Measurements from ENCODE around the gene S100A9.
"Not testable (repeated sequence)": the region's sequence is repeated elsewhere in the genome, so short reads cannot be mapped to it uniquely, and the experiment has no call there.

S100A9 gene

DNA sequence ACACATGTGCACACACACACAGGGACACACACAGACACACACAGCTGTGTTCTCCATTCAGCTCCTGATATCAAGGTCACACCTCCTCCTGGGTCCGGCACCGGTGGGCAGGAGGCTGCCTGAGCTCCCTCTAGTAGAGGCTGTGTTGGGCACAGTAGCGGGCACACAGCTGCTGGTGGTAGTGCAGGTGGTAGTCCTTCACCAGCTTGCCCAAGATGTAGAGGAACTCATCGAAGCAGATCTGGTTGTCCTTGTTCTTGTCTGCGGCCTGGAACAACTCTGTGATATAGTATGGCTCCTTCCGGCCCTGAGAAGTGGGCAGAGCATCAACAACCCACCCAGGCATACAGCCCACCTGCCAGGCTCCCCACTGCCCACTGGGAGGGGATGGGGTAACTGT is 38.8 kb downstream of the S100A9 start:
- TF ChIP-seq ZNF274 (IDR thresholded peaks at IDR 0.05; ENCODE audit: low read depth, low read length), result no peak

DNA sequence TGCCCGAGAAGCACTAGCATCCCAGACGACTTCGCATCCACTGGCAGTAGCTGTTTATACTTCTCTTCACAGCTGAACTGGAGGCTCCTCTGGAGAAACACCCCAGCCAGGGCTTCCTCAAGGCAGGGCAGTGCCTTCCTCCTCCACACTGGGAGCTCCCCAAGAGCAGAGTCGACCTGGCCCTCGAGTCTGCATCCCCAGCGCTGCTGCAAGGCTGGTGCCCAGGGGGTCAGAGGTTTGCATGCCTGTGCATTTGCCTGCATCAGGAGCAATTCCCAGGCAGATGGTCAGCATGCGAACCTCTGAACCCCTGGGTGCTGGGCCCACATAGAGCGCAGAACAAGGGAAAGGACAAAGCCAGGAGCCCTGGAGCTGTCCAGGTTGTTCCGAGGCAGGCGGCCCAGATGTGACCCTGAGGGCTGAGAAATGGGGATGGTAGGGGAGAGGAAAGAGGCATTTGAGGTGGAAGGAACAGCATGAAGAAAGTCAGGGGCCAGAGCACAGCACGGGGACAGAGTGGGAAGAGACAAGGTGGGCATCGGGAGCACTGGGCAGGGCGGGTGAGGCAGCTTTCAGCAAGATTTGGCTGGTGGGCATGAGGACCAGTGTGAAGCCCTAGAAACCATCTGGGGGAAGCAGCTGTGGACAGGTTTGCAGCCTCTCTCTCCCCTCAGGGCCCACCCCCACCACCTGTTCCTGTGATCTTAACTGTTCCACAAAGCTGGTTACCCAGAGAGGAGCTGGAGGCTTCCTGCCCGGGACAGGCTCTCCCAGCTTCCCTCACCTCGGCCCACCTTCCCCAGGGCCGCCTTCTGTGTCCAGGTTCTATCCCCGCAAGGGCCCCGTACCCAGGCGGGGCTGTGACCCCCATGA is 39.6 kb downstream of the S100A9 start:
- TF ChIP-seq ZNF274 (IDR thresholded peaks at IDR 0.05; ENCODE audit: low read depth, low read length), result no peak
- no peak overlapping the region for H3K4me3 ChIP-seq (ENCODE audit: low read length)

More for the DNA sequence above, 38.8 kb downstream of the S100A9 start:
- H3K4me3 ChIP-seq (ENCODE audit: low read length), result no peak overlapping the region

DNA sequence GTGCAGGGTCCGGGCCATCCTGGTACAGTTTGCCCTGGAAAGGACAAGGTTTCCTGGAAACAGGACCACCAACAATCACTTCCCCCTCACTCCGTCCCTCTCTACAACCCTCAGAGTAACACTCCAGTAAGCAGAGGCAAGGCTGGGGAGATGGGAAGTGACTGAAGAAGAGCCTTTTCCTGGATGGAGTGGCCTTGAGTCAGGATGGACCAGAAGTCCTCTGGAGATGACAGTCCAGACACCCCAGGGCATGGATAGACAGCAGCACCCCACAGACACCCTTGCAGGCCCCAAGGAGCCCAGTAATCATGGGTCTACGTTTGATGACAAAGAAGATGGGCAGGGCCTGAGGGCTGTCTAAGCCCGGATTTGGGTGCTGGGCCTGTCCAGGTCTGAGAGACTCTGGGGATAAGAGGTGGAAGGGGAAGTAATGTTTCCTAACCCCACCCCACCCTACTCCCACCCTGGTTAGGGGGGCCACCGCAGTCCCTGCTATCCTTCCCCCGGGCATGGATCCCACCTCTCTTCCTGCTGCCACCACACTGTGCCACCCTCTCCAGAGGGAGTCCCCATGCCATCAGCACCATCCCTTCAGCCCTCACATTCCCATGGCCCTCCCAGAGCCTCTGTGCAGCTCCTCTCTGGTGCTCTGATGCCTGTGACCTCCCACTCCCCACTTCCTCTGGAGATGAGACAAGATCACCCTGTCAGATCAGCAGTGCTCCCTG is 40.4 kb downstream of the S100A9 start:
- no peak for TF ChIP-seq ZNF274 (IDR thresholded peaks at IDR 0.05; ENCODE audit: low read depth, low read length)
- no peak overlapping the region for H3K4me3 ChIP-seq (ENCODE audit: low read length)

DNA sequence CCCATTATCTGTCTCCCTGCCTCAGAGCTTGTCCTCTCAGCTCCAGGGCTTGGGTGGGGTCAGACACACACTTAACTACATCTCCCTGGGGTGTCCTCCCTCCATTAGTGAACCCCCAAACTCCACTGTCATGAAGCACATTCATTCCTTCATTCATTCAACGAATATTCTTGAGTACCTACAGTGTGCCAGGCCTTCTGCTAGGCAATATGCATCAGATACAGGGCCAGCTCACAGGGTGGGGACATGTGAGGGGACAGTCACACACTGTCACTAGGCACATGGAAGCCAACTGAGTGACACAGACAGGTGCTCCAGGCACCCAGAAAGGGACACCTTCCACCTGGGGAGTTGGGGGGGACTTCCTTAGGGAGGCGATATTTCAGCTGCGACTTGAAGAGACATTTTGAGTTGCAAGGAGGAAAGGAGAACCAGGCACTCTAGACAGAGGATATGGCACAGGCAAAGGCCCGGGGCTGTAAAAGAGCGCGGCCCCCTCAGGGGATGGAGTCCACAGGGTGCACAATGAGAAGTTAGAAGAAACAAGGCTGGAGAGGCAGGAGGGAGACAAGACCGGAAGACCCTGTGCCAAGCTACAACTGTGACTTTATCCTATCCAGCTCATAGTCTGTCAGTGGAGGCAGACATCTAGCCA is 41.9 kb downstream of the S100A9 start:
- no peak for TF ChIP-seq ZNF274 (IDR thresholded peaks at IDR 0.05; ENCODE audit: low read depth, low read length)
- no peak overlapping the region for H3K4me3 ChIP-seq (ENCODE audit: low read length)

DNA sequence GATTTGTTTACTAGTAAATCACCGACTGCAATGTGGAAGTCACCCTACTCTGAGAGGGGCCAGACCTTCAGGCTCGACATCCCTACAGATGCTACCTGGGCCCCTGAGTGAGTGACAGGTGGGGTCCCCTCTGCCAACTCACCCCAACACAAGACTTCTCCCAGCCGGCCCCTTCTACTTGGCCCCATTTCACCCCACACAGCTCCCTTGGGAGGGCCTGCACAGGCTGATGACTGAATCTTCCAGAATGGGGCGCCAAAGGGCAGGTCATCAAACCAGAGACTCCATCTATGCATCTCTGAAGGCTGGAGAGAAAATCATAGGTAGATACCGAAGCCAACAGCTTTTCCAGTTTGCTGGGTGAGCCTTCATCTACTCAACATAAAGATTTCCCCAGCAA is 42.6 kb downstream of the S100A9 start:
- H3K4me3 ChIP-seq (ENCODE audit: low read length), result no peak overlapping the region
- TF ChIP-seq ZNF274 (IDR thresholded peaks at IDR 0.05; ENCODE audit: low read depth, low read length), result no peak

DNA sequence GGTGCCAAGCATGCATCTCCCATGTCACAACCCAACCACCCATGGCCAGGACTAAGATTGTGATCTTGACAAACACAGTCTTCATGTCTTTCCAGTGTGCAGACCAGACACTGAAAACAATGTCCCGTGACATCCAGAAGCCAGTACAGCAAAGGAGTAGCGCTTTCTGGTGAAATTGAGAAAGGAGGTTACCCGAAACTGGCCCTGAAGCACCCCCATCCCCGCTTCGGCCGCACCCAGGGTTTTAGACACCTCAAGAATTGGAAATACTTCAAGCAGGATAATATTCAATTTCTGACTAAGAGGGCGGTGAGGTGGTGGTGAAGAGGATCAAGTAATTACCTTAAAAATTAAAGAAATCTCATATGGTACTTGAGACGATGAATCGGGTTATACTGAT is 43.8 kb downstream of the S100A9 start:
- TF ChIP-seq ZNF274 (IDR thresholded peaks at IDR 0.05; ENCODE audit: low read depth, low read length), result no peak
- H3K4me3 ChIP-seq (ENCODE audit: low read length), result no peak overlapping the region

DNA sequence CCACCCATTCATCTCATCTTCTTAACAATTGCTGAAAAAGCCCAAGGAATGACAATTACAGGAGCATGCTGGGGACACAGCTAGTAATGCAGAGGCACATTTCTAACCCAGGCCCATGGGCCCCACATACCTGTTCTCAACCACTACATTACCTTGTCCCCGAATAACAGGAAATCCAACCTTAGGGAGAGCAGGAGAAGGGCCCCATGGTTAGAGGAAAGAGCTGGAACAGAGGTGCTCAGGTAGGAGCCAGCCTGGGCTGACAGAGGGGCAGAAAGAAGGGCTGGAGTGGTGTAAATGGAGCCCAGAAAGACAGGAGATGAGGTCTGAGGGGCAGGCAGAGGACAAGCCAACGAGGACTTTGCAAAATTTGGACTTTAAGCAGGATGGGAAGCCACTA is 44.6 kb downstream of the S100A9 start:
- no peak for TF ChIP-seq ZNF274 (IDR thresholded peaks at IDR 0.05; ENCODE audit: low read depth, low read length)
- no peak overlapping the region for H3K4me3 ChIP-seq (ENCODE audit: low read length)

DNA sequence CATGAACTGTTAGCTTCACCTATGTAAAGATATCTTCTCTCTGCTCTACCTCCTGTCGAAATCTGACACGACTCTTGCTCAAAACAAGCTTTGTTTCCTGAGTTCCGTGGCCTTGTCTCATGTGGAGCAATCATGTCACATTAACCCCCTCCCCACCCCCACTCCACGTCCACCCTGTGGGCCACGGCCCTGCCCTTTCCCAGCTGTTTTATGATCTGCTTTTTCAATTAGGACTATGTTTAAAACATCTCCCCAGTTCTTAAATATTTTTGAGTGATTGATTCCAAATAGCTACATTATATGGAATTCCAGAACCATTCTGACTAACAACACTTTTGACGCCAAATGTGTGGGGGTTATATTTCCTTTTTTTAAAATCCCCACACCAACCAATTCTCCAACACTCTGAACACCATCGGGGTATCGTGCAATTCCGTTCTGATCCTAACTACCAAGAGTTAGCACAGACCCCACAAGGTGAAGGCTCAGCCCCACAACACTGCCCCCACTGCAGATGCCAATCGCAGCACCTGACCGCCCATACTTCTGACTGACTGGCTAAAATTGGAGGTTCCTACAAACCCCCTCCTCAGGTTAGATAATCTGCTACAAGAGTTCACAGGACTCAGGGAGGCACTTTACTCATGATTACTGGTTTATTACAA is 45.9 kb downstream of the S100A9 start:
- TF ChIP-seq ZNF274 (IDR thresholded peaks at IDR 0.05; ENCODE audit: low read depth, low read length), result no peak
- no peak overlapping the region for H3K4me3 ChIP-seq (ENCODE audit: low read length)

DNA sequence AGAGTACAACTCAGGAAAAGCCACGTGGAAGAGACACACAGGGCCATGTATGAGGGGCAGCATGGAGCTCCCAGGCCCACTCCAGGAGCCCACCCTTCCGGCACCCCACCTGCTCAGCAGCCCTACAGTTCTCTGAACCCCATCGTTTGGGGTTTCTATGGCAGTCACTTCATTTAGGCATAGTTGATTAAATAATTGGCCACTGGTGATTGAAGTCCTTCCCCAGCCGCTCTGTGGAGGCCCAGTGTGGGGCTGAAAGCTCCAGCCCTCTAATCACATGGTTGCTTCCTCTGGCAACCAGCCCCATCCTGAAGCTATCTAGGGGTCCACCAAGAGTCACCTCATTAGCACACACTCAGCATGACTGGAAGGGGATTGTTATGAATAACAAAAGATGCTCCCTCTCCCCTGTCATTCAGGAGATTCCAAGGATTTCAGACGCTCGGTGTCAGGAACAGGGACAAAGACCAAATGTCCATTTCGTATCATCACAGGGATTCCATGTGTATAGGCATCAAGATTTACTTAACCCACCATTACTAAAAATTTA is 46.5 kb downstream of the S100A9 start:
- no peak overlapping the region for H3K4me3 ChIP-seq (ENCODE audit: low read length)
- no peak for TF ChIP-seq ZNF274 (IDR thresholded peaks at IDR 0.05; ENCODE audit: low read depth, low read length)

DNA sequence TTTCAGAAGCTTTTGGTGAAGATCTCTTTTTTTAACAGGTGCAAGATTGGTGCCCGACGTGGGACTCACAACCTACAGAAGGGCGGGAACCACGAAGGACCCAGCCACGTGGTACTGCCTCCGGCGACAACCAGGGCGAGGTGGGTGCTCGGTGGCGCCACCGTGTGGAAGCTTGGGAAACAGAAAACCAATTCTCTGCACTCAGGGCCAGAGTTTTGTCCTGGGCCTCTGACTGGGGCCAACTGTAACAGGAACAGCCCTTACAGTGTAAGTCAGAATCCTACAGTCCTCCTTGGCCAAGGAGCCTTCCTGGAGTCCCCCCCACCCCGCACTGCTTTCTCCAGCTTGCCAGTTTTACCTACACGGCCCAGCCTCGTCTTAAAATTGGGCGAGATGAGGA is 47.1 kb downstream of the S100A9 start:
- no peak for TF ChIP-seq ZNF274 (IDR thresholded peaks at IDR 0.05; ENCODE audit: low read depth, low read length)
- no peak overlapping the region for H3K4me3 ChIP-seq (ENCODE audit: low read length)

DNA sequence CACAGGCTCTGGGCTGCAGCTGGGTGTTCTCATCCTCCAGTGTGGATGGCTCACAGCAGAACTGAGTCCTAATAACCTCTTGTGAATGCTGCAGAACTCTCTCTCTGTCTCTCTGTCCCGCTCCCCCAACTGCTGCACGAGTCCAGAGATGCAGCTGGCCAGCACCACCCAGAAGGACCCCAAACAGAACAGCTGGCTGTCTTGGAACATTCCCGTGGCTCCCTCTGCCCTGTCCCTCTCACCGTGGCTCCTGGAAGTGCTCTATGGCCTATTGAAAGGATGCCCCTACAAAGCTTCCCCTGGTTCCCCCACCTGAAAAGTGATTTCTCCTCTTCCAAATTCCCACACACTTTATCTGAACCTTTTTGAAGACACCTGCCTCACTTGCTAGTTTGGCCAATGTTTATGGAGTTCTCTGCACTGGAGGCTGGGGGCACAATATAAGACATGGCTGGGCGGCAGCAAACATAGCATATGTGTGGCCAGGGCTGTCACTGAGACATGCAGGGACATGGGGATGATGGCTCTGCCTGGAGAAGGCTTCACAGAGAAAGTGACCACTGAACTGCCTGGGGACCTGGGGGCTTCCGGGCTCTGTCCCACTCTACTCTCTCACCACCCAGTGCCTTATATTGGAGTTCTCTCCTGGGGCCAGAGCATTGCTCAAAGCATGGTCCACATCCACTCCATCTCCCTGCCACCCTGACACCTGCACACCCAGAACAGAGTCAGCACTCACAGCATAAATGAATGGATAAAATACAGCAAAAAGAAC is 48.4 kb downstream of the S100A9 start:
- H3K4me3 ChIP-seq (ENCODE audit: low read length), result not testable (repeated sequence)

DNA sequence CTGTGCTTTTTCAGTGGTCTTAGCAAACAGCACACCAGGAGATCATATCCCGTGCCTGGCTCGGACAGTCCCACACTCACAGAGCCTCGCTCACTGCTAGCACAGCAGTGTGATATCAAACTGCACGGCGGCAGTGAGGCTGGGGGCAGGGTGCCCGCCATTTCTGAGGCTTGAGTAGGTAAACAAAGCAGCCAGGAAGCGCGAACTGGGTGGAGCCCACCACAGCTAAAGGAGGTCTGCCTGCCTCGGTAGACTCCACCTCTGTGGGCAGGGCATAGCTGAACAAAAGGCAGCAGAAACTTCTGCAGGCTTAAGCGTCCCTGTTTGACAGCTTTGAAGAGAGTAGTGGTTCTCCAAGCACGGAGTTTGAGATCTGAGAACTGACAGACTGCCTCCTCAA is 49.6 kb downstream of the S100A9 start:
- H3K4me3 ChIP-seq (ENCODE audit: low read length), result not testable (repeated sequence)

Data from GM08714 (cell line).